Measurements from ENCODE around the gene ADIPOQ.
A peak's percentile ranks its signal among the peaks of the same experiment; 100 is the strongest.
"Not testable (repeated sequence)": the region's sequence is repeated elsewhere in the genome, so short reads cannot be mapped to it uniquely, and the experiment has no call there.

The ADIPOQ gene

GRCh38 chr3:186870421-186871201, 28.1 kb downstream of the ADIPOQ start:
- no peak for DNase-seq (ENCODE audit: low read depth in 2 of 2)

- DNase-seq (ENCODE audit: low read depth in 2 of 2): no peak
Measured at GRCh38 chr3:186871403-186871924, 29.0 kb downstream of the ADIPOQ start.

GRCh38 chr3:186873796-186874195, 31.3 kb downstream of the ADIPOQ start:
- DNase-seq (ENCODE audit: low read depth in 2 of 2): not testable (repeated sequence)

- not testable (repeated sequence) for DNase-seq (ENCODE audit: low read depth in 2 of 2)
Measured at GRCh38 chr3:186874216-186874615, 31.7 kb downstream of the ADIPOQ start.

- not testable (repeated sequence) for DNase-seq (ENCODE audit: low read depth in 2 of 2)
Measured at GRCh38 chr3:186874841-186875240, 32.3 kb downstream of the ADIPOQ start.

- DNase-seq (ENCODE audit: low read depth in 2 of 2): no peak
Measured at GRCh38 chr3:186875708-186876107, 33.2 kb downstream of the ADIPOQ start.

- DNase-seq (ENCODE audit: low read depth in 2 of 2): no peak
Measured at GRCh38 chr3:186879781-186880180, 37.3 kb downstream of the ADIPOQ start.

- DNase-seq (ENCODE audit: low read depth in 2 of 2): no peak
Measured at GRCh38 chr3:186880406-186880805, 37.9 kb downstream of the ADIPOQ start.

- DNase-seq (ENCODE audit: low read depth in 2 of 2): no peak
Measured at GRCh38 chr3:186882150-186882524, 39.6 kb downstream of the ADIPOQ start.

- peak; percentile 24 to 28 for DNase-seq (ENCODE audit: low read depth in 2 of 2)
Measured at GRCh38 chr3:186882881-186883685, 40.6 kb downstream of the ADIPOQ start.

- DNase-seq (ENCODE audit: low read depth in 2 of 2): no peak
Measured at GRCh38 chr3:186883686-186884058, 41.2 kb downstream of the ADIPOQ start.

- DNase-seq (ENCODE audit: low read depth in 2 of 2): not testable (repeated sequence)
Measured at GRCh38 chr3:186884868-186885267, 42.4 kb downstream of the ADIPOQ start.

GRCh38 chr3:186886202-186886981, 43.9 kb downstream of the ADIPOQ start:
- DNase-seq (ENCODE audit: low read depth in 2 of 2): no peak

GRCh38 chr3:186887507-186887938, 45.0 kb downstream of the ADIPOQ start:
- DNase-seq (ENCODE audit: low read depth in 2 of 2): not testable (repeated sequence)

GRCh38 chr3:186888569-186888968, 46.1 kb downstream of the ADIPOQ start:
- no peak for DNase-seq (ENCODE audit: low read depth in 2 of 2)

- not testable (repeated sequence) for DNase-seq (ENCODE audit: low read depth in 2 of 2)
Measured at GRCh38 chr3:186889698-186890097, 47.2 kb downstream of the ADIPOQ start.

GRCh38 chr3:186890911-186891310, 48.4 kb downstream of the ADIPOQ start:
- no peak for DNase-seq (ENCODE audit: low read depth in 2 of 2)

GRCh38 chr3:186893071-186893470, 50.6 kb downstream of the ADIPOQ start:
- DNase-seq (ENCODE audit: low read depth in 2 of 2): not testable (repeated sequence)

- DNase-seq (ENCODE audit: low read depth in 2 of 2): no peak
Measured at GRCh38 chr3:186895406-186895805, 52.9 kb downstream of the ADIPOQ start.

GRCh38 chr3:186896006-186896405, 53.5 kb downstream of the ADIPOQ start:
- no peak for DNase-seq (ENCODE audit: low read depth in 2 of 2)

GRCh38 chr3:186896875-186897274, 54.4 kb downstream of the ADIPOQ start:
- DNase-seq (ENCODE audit: low read depth in 2 of 2): no peak

Data from stimulated activated CD4-positive, alpha-beta T cell treated with anti-CD3 and anti-CD28 coated beads, Interleukin-12 subunit alpha, Interleukin-12 subunit beta, amount 100 ng/mL, for 24 hours (primary cell).